GM19239 (cell line): ENCODE results near the gene PRDM16.

ENCODE experiments used
- DNase-seq: peaks from one replicate; pipeline ENCODE4 v3.0.0; 2011; ENCODE audit warnings: low spot score; ENCODE audit not compliant: insufficient read length
- FAIRE-seq: peaks from 2 replicates; lab custom pipeline; 2011; peaks lifted over from hg19 to GRCh38; lab: Jason Lieb, UNC

Gene PRDM16

DNA sequence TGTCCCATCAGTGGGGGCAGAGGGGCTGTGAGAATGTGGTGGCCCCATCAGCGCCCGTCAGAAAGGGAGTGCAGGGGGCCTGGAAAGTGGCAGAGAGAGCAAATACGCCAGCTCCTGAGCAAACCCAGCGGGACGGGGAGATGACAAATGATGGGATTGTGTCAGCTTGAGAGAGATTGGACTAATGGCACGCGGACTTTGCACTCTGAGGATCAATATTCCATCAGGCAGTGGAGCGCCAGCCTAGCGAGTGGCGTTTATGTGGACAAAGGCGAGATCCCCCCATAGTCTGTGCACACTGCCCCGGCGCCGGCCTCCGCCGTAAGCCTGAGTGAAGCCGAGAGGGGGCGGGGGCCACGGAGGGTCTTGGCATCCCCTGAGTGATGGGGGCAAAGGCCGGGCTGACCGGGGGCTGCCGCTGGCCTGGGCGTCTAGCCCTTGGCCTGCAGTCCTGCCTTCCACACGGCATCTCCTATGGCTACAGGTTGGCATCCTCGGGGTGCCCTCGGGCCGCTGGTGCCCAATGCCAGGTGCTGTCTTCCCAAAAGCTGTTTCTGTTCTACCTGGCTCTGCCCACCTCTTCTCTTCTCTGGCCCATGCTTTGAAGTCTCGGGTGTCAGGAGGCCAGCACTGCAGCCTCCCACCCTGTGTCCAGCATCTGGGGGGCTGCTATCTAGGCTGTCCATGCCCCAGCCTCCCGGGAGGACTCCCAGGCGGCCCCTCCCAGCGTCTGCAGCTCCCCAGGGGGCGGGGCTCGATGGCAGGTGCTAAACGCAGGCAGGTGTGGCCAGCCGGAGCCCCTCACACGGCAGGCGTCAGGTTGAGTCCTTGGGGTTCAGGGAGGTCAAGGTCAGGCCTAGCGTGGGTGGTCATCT lies 46.5 kb downstream of the PRDM16 start:
- DNase-seq (no peak), FAIRE-seq (no peak)

DNA sequence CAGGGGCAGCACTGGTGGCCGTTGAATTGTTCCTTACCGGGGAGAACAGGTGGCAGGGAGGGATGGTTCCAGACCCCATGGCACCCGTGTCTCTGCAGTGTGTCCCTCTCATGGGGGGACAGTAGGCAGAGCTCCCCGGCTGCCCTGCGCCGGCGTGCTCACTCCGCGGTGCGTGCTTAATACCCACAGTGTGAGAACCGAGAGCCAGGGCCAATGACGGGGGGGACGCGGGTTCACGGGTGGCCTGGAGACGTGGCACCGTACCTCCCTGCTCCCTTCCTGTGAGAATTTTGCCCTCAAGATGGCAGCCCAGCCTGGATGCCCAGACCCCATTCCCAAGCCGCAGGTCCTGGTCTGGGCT lies 47.1 kb downstream of the PRDM16 start:
- no peak for DNase-seq
- no peak for FAIRE-seq

DNA sequence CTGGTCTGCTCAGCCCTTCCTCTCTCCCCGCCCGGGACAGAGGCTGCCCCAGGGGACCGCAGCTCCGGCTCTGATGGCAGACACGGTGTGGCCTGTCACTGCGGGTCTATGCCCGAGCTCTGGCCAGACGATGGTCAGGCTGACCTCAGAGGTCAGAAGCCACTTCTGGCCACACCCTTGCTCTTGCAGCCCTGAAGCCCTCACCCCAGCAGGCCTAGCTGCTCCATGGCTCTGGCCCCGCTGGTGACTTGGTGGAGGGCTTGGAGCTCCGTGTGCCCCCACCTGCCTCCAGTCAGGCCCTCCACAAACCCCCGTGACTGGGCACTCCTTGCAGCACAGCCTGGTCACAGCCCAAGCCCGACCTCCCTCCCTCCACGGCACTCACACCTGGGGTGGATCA lies 47.6 kb downstream of the PRDM16 start:
- no peak for DNase-seq
- no peak for FAIRE-seq

DNA sequence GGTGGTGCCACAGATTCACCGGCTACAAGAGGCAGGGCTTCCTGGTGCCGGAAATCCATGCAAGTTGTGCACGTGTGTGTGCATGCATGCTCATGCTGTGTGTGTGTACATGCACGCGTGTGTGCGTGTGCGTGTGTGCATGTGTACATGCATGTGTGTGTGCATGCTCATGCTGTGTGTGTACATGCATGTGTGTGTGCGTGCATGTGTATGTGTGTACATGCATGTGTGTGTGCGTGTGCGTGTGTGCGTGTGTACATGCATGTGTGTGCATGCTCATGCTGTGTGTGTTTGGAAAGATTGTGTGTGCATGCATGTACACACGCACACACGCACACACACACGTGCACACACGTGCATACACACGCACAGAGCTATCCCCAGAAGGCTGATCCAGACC lies 48.9 kb downstream of the PRDM16 start:
- FAIRE-seq = no peak
- no peak for DNase-seq

- FAIRE-seq = no peak
- no peak for DNase-seq
These were observed 50.1 kb downstream of the PRDM16 start for GRCh38 chr1:3119061-3119460.

- no peak for FAIRE-seq
- DNase-seq = no peak
These were observed 50.7 kb downstream of the PRDM16 start for GRCh38 chr1:3119725-3120124.

DNA sequence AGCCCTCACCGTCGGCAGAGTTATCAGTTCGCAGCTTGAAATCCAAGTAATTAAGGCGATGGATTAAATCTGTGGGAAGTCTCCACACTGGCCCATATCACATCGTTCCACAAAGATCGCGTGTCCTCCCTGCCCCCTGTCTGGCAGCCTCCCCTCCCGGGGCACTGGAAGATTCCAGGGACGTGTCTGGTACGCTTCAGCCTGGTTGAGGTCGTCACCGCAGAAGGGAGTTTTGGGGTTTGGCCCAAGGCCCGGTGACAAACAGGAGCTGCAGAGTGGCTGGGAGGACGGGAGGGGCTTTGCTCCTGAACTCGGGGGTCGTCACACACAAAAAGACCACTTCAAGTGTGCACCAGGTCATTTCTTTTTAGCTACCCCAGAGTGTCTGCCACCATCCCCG lies 51.1 kb downstream of the PRDM16 start:
- DNase-seq = no peak
- FAIRE-seq = no peak

GRCh38 chr1:3120994-3121393 lies 52.0 kb downstream of the PRDM16 start:
- FAIRE-seq (no peak), DNase-seq (no peak)

GRCh38 chr1:3121401-3122210 lies 52.6 kb downstream of the PRDM16 start:
- FAIRE-seq = no peak

GRCh38 chr1:3122311-3122710 lies 53.3 kb downstream of the PRDM16 start:
- FAIRE-seq (no peak), DNase-seq (no peak)

More at GRCh38 chr1:3121401-3122210, 52.6 kb downstream of the PRDM16 start:
- no peak for DNase-seq

GRCh38 chr1:3124246-3124645 lies 55.2 kb downstream of the PRDM16 start:
- FAIRE-seq (no peak), DNase-seq (no peak)

DNA sequence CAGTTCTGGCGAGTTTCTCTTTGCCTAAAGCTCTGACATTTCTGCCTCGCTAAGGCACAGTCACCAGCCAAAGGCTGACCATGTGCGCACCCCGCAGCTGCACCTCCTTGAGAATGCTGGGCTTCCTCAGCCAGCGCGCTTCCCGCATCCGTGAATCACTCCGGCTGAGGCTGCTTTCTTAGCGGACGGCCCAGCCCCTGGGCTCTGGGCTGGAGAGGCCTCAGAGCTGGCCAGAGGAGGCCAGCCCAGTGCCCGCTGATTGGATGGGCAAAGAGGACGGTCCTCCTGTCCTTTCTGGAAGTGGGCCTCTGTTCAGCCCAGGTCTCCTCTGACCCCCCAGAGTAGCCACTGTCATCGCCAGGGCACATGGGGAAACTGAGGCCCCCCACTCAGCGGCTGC lies 56.1 kb downstream of the PRDM16 start:
- DNase-seq = no peak
- no peak for FAIRE-seq

GRCh38 chr1:3125546-3126368 lies 56.8 kb downstream of the PRDM16 start:
- FAIRE-seq = no peak
- DNase-seq = no peak

- no peak for DNase-seq
- FAIRE-seq = no peak
These were observed 58.0 kb downstream of the PRDM16 start for GRCh38 chr1:3126756-3127678.

GRCh38 chr1:3127738-3128137 lies 58.7 kb downstream of the PRDM16 start:
- DNase-seq (no peak), FAIRE-seq (no peak)

GRCh38 chr1:3128431-3129132 lies 59.6 kb downstream of the PRDM16 start:
- DNase-seq (no peak), FAIRE-seq (no peak)

- DNase-seq (no peak), FAIRE-seq (no peak)
These were observed 60.1 kb downstream of the PRDM16 start for GRCh38 chr1:3129133-3129490.

- no peak for DNase-seq
These were observed 61.3 kb downstream of the PRDM16 start for GRCh38 chr1:3130268-3130667.

GRCh38 chr1:3132660-3133059 lies 63.7 kb downstream of the PRDM16 start:
- DNase-seq = no peak
- no peak for FAIRE-seq

More at GRCh38 chr1:3130268-3130667, 61.3 kb downstream of the PRDM16 start:
- FAIRE-seq = no peak
